NB4 (cell line): ENCODE data around the gene TAF1B.

Experiments
- POLR2A ChIP-seq: IDR thresholded peaks from 2 replicates; pipeline ENCODE4 v1.6.1; 2011; ENCODE audit warnings: mild to moderate bottlenecking; ENCODE audit not compliant: insufficient read length; ENCODE audit errors: extremely low read depth
- TF ChIP-seq, protein P1 (sequence below): IDR thresholded peaks from one replicate; pipeline ENCODE4 v1.5.1; 2012; ENCODE audit warnings: low read depth, low read length
- TF ChIP-seq, protein P2 (sequence below): IDR thresholded peaks from 2 replicates; pipeline ENCODE4 v1.6.1; 2011; ENCODE audit warnings: low read depth, low read length

DNA sequence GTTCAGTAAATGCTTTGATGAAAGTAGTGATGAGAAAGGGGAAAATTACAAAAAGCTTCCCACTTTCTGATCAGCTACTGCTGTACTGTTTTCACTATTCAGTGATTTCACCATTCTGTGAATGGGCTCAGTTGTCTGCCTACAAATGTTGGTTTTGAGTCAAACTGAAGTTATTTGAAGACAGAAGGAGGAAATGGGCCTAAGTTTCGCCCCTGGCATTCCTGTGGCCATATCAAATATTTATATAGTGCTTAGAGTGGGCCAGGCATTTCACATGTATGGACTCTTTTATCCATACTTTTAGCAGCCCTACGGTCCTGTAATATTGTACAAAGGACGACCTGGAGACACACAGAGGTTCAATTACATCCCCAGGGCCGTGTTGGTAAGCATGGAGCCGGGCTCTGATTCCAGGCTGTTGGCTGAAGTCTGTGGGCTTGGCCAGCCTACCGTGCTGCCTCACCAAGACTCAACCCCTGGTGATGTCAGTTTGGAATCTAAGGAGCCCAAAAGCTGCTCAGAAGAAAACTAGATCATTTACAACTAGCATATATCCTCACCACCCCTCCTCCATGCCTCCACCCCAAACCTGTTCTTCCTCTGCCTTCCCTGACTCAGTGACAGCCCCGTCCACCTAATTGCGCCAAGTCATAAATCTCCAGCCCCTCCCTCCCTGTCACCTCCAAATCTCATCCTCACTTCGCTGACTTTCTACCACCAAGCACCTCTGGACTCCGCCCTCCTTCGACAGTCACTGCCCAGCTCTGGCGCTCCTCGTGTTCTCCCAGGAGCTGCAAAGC is 98.1 kb downstream of the TAF1B start:
- TF ChIP-seq, protein P1, sequence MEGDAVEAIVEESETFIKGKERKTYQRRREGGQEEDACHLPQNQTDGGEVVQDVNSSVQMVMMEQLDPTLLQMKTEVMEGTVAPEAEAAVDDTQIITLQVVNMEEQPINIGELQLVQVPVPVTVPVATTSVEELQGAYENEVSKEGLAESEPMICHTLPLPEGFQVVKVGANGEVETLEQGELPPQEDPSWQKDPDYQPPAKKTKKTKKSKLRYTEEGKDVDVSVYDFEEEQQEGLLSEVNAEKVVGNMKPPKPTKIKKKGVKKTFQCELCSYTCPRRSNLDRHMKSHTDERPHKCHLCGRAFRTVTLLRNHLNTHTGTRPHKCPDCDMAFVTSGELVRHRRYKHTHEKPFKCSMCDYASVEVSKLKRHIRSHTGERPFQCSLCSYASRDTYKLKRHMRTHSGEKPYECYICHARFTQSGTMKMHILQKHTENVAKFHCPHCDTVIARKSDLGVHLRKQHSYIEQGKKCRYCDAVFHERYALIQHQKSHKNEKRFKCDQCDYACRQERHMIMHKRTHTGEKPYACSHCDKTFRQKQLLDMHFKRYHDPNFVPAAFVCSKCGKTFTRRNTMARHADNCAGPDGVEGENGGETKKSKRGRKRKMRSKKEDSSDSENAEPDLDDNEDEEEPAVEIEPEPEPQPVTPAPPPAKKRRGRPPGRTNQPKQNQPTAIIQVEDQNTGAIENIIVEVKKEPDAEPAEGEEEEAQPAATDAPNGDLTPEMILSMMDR = no peak
- TF ChIP-seq POLR2A = no peak
- TF ChIP-seq, protein P2, sequence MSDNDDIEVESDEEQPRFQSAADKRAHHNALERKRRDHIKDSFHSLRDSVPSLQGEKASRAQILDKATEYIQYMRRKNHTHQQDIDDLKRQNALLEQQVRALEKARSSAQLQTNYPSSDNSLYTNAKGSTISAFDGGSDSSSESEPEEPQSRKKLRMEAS = no peak
